Upper lobe of left lung (tissue), 6 donors: ENCODE measurements around the gene PRKCE. TPM values are rescaled to one million over a fixed set of nuclear protein-coding genes. Genes with fewer than 3 reads are reported as not detected.

Experiments
- ATAC-seq, 2 donors: fragments of 200-7000 bp; cut with Tn5 transposase; one replicate each; pipeline ENCODE4 v1.9.1; 2022; ENCODE audit warnings: mild to moderate bottlenecking in 2 of 2, moderate library complexity in 2 of 2; ENCODE audit not compliant: low FRiP score in 2 of 2
- DNase-seq, 2 donors: peaks; one replicate each; pipeline ENCODE4 v3.0.0-alpha.2; 2019 to 2020
- H3K27ac ChIP-seq, 4 donors: fragments of 200-600 bp; sonication (generic); one replicate each; pipeline ENCODE4 v1.5.1; 2016 to 2019
- H3K27me3 ChIP-seq, 4 donors: fragments of 200-600 bp; sonication (generic); one replicate each; pipeline ENCODE4 v1.5.1; 2017 to 2019
- H3K36me3 ChIP-seq, 4 donors: fragments of 200-600 bp; sonication (generic); one replicate each; pipeline ENCODE4 v1.5.1; 2016 to 2019
- H3K4me1 ChIP-seq, 4 donors: fragments of 200-600 bp; sonication (generic); one replicate each; pipeline ENCODE4 v1.5.1; 2018 to 2019
- H3K4me3 ChIP-seq, 4 donors: fragments of 200-600 bp; sonication (generic); one replicate each; pipeline ENCODE4 v1.5.1; 2017 to 2019; ENCODE audit warnings: mild to moderate bottlenecking in 2 of 4, moderate library complexity in 1 of 4
- H3K9me3 ChIP-seq, 4 donors: fragments of 200-600 bp; sonication (generic); one replicate each; pipeline ENCODE4 v1.5.1; 2018 to 2019
- CTCF ChIP-seq, 6 experiments: fragments of 450-650 bp in 4 of 6; fragments of 200-600 bp in 2 of 6; sonication (generic) in 2 of 6; IDR thresholded peaks; one replicate each; pipeline ENCODE4 v1.5.1; 2016 to 2019; ENCODE audit warnings: antibody characterized with exemption in 6 of 6
- EP300 ChIP-seq, 4 donors: sonication (generic); formaldehyde crosslinking; IDR thresholded peaks; one replicate each; pipeline ENCODE4 v1.5.1; 2017; ENCODE audit warnings: antibody characterized with exemption in 4 of 4, control low read depth in 2 of 4
- POLR2A ChIP-seq, 4 donors: fragments of 450-650 bp; IDR thresholded peaks; one replicate each; pipeline ENCODE4 v1.5.1; 2016 to 2017; ENCODE audit warnings: antibody characterized with exemption in 4 of 4, mild to moderate bottlenecking in 2 of 4
- POLR2AphosphoS5 ChIP-seq, 2 donors: sonication (generic); formaldehyde crosslinking; IDR thresholded peaks; one replicate each; pipeline ENCODE4 v1.5.1; 2017; ENCODE audit warnings: antibody characterized with exemption in 2 of 2
- WGBS, 2 donors: methylation state at CpG; one replicate each; pipeline ENCODE4 v1.1.5; 2017 to 2018; 5-methylcytosine and 5-hydroxymethylcytosine counted together
- total RNA-seq, 6 donors: library from RNA; depleted of rRNA in 4 of 6; stranded (reverse); fragments of >200 nt in 4 of 6; gene quantifications; one replicate each; pipeline versions ENCODE4 v1.1.0 to v1.2.1, GENCODE V29; 2016 to 2021
- donor health status: DM: no; HTN: no; CAD: no; lungs with moderate emphysema.
- donor health status: DM: no; HTN: yes; CAD: no; lungs with severe emphysema.

PRKCE gene
- total RNA-seq, 6 donors from 2014 or later = 54.9 to 124 (median 75.6) TPM

- TF ChIP-seq CTCF (IDR thresholded peaks at IDR 0.05) (no peak), POLR2AphosphoS5 (IDR thresholded peaks at IDR 0.05) (no peak), EP300 (IDR thresholded peaks at IDR 0.05) (no peak), POLR2A (IDR thresholded peaks at IDR 0.05) (no peak)
- DNase-seq = no peak
- ATAC-seq = no peak
- Histone ChIP-seq H3K4me3 (no peak overlapping the region), H3K4me1 (peaks cover 34 to 67% (median 42%) of the 10 kb centered on the region in 4 donors), H3K36me3 (no peaks in the 10 kb centered on the region), H3K27ac (peak overlapping the region; percentile 44 to 88 (median 77)), H3K9me3 (no peaks in the 10 kb centered on the region), H3K27me3 (no peaks in the 10 kb centered on the region)
- WGBS, 2 donors = 77 to 86% methylated on average over 4 of the region's 4 CpGs
Observed at GRCh38 chr2:46039543-46040303, 388.2 kb downstream of the PRKCE start.

- TF ChIP-seq POLR2AphosphoS5 (IDR thresholded peaks at IDR 0.05) (no peak), EP300 (IDR thresholded peaks at IDR 0.05) (no peak), CTCF (IDR thresholded peaks at IDR 0.05) (no peak), POLR2A (IDR thresholded peaks at IDR 0.05) (no peak)
- Histone ChIP-seq H3K27me3 (no peaks in the 10 kb centered on the region), H3K9me3 (no peaks in the 10 kb centered on the region), H3K4me1 (peaks cover 30 to 63% (median 39%) of the 10 kb centered on the region in 4 donors), H3K36me3 (no peaks in the 10 kb centered on the region), H3K27ac (peak overlapping the region; percentile 44 to 88 (median 77)), H3K4me3 (no peak overlapping the region)
- ATAC-seq (no peak), DNase-seq (no peak)
- WGBS, 2 donors = 81 to 88% methylated on average over 7 of the region's 7 CpGs
Observed at GRCh38 chr2:46040563-46041155, 389.2 kb downstream of the PRKCE start.

GRCh38 chr2:46041434-46041833 is 390.0 kb downstream of the PRKCE start:
- TF ChIP-seq EP300 (IDR thresholded peaks at IDR 0.05) (no peak), CTCF (IDR thresholded peaks at IDR 0.05) (no peak), POLR2A (IDR thresholded peaks at IDR 0.05) (no peak), POLR2AphosphoS5 (IDR thresholded peaks at IDR 0.05) (no peak)
- Histone ChIP-seq H3K27ac (peak overlapping the region in 1 of 4 donors; percentile 88), H3K9me3 (no peaks in the 10 kb centered on the region), H3K36me3 (no peaks in the 10 kb centered on the region), H3K4me1 (peaks cover 29 to 66% (median 39%) of the 10 kb centered on the region in 4 donors), H3K27me3 (no peaks in the 10 kb centered on the region), H3K4me3 (no peak overlapping the region)
- ATAC-seq = no peak
- WGBS, 2 donors = 69 to 83% methylated on average over 2 of the region's 2 CpGs
- no peak for DNase-seq

- H3K27ac ChIP-seq = peak overlapping the region in 3 of 4 donors; percentile 41 to 71 (median 59)
- DNase-seq (no peak), ATAC-seq (peak in 1 of 2 donors; percentile 25)
- no peak overlapping the region for H3K4me3 ChIP-seq
- TF ChIP-seq POLR2AphosphoS5 (IDR thresholded peaks at IDR 0.05) (no peak), EP300 (IDR thresholded peaks at IDR 0.05) (no peak), POLR2A (IDR thresholded peaks at IDR 0.05) (no peak), CTCF (IDR thresholded peaks at IDR 0.05) (no peak)
- H3K36me3 ChIP-seq = no peaks in the 10 kb centered on the region
- H3K4me1 ChIP-seq = peaks cover 28 to 60% (median 40%) of the 10 kb centered on the region in 4 donors
- H3K27me3 ChIP-seq = no peaks in the 10 kb centered on the region
- 59 to 76% methylated on average over 4 of the region's 4 CpGs for WGBS, 2 donors
- no peaks in the 10 kb centered on the region for H3K9me3 ChIP-seq
Observed at GRCh38 chr2:46042207-46042637, 390.7 kb downstream of the PRKCE start.
